ENCODE measurements around the gene KIF4A.

GRCh38 chrX:70454441-70455365 lies 164.8 kb downstream of the KIF4A start:
- TF ChIP-seq, protein P1, sequence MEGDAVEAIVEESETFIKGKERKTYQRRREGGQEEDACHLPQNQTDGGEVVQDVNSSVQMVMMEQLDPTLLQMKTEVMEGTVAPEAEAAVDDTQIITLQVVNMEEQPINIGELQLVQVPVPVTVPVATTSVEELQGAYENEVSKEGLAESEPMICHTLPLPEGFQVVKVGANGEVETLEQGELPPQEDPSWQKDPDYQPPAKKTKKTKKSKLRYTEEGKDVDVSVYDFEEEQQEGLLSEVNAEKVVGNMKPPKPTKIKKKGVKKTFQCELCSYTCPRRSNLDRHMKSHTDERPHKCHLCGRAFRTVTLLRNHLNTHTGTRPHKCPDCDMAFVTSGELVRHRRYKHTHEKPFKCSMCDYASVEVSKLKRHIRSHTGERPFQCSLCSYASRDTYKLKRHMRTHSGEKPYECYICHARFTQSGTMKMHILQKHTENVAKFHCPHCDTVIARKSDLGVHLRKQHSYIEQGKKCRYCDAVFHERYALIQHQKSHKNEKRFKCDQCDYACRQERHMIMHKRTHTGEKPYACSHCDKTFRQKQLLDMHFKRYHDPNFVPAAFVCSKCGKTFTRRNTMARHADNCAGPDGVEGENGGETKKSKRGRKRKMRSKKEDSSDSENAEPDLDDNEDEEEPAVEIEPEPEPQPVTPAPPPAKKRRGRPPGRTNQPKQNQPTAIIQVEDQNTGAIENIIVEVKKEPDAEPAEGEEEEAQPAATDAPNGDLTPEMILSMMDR (IDR thresholded peaks at IDR 0.05), result peak; percentile 32 to 66 (median 36)
- peak in 1 of 2 donors; percentile 51 for TF ChIP-seq POLR2AphosphoS5 (IDR thresholded peaks at IDR 0.05; ENCODE audit: insufficient read depth in 1 of 2, low read depth in 1 of 2)

All from vagina (tissue), 2 donors.